ENCODE data around the gene FRAS1. TPM values are rescaled to one million over a fixed set of nuclear protein-coding genes. Genes with fewer than 3 reads are reported as not detected.

The FRAS1 gene
- total and polyA plus RNA-seq, 2 of the 8 experiments (the other 6 are each of a cell fraction or from before 2014, with no cell fraction given) = 38.5 to 109 TPM

GRCh38 chr4:78047366-78047765 lies 9.8 kb upstream of the FRAS1 start:
- Histone ChIP-seq H4K91ac (replicated peaks; ENCODE audit: insufficient read length, low read length) (no peak overlapping the region), H2BK5ac (ENCODE audit: low read depth, low read length) (no peak overlapping the region), H2AFZ (ENCODE audit: low read length) (no peak overlapping the region), H3K9ac (replicated peaks in 1 of 4; ENCODE audit: extremely low read depth in 1 of 4, low read depth in 3 of 4, low read length in 3 of 4) (no peak overlapping the region), H3K36me3 (ENCODE audit: control insufficient read depth in 2 of 4, insufficient read depth in 4 of 4, low read length in 3 of 4) (no peaks in the 10 kb centered on the region), H3K18ac (ENCODE audit: extremely low read depth, low read length) (no peak overlapping the region), H3K79me1 (ENCODE audit: low read depth, low read length) (no peaks in the 10 kb centered on the region), H3K4me2 (ENCODE audit: insufficient read depth in 1 of 2, low read depth in 2 of 2, low read length in 2 of 2) (no peak overlapping the region), H4K20me1 (replicated peaks in 1 of 2; ENCODE audit: control insufficient read depth in 1 of 2, insufficient read depth in 2 of 2, low read length in 2 of 2) (no peaks in the 10 kb centered on the region), H3K4ac (replicated peaks; ENCODE audit: insufficient read length, low read depth, low read length) (no peak overlapping the region), H3K23me2 (ENCODE audit: low read depth, low read length) (no peaks in the 10 kb centered on the region; the same call in 1 of the 2 replicates), H3K27ac (ENCODE audit: low read depth, low read length) (no peak overlapping the region), H4K8ac (ENCODE audit: extremely low read depth, insufficient read depth, low read length) (no peak overlapping the region), H2AK5ac (ENCODE audit: low read depth, low read length) (no peak overlapping the region), H2BK20ac (ENCODE audit: low read length) (no peak overlapping the region), H3K79me2 (ENCODE audit: control insufficient read depth in 1 of 2, insufficient read depth in 2 of 2, low read length in 2 of 2) (no peaks in the 10 kb centered on the region), H3K4me1 (replicated peaks in 1 of 4; ENCODE audit: control insufficient read depth in 3 of 4, insufficient read depth in 4 of 4, low read length in 3 of 4) (no peaks in the 10 kb centered on the region), H4K5ac (ENCODE audit: insufficient read length, low read depth, low read length) (no peak overlapping the region), H2BK120ac (replicated peaks; ENCODE audit: low read depth, low read length) (no peak overlapping the region), H2BK15ac (ENCODE audit: low read length) (no peak overlapping the region), H2BK12ac (ENCODE audit: low read depth, low read length) (no peak overlapping the region), H3K27me3 (replicated peaks in 1 of 4; ENCODE audit: control insufficient read depth in 3 of 4, extremely low read depth in 1 of 4, insufficient read depth in 3 of 4, low read length in 3 of 4) (no peaks in the 10 kb centered on the region), H3K56ac (replicated peaks; ENCODE audit: insufficient read length, low read depth, low read length) (no peak overlapping the region), H3K23ac (ENCODE audit: insufficient read length) (no peak overlapping the region), H3K9me3 (ENCODE audit: insufficient read depth in 2 of 2, low read depth in 1 of 2, low read length in 1 of 2) (no peaks in the 10 kb centered on the region), H3K14ac (ENCODE audit: insufficient read length) (no peak overlapping the region), H3K4me3 (ENCODE audit: extremely low read depth in 1 of 4, insufficient read depth in 2 of 4, low read depth in 3 of 4, low read length in 4 of 4) (no peak overlapping the region)
- no peak for FAIRE-seq
- CTCF ChIA-PET (ENCODE audit: partially characterized antibody) = interaction anchor here (1.0 to 3.2 kb wide), 2 partner anchors 12 to 53 kb away, joined by 3 to 15 read pairs; no protein-coding TSS in a partner anchor
- no peak for DNase-seq (ENCODE audit: low read depth in 1 of 2, low spot score in 2 of 2)
- whole genome bisulfite sequencing, 2 experiments (ENCODE audit: extremely low coverage in 1 of 2, insufficient coverage in 1 of 2, insufficient read length in 1 of 2, insufficient replicate concordance in 2 of 2, low coverage in 1 of 2, low lambda C conversion rate in 2 of 2, missing lambda C conversion rate in 1 of 2) = 83% methylated on average over 3 of the region's 3 CpGs; no CpG with 5 or more reads in 1 of the 2 experiments
- POLR2A ChIA-PET (ENCODE audit: partially characterized antibody) = interaction anchor here (5.7 kb wide), 1 partner anchor 9 kb away, joined by 44 read pairs; the partner anchor contains the start of gene FRAS1
- TF ChIP-seq GABPA (IDR thresholded peaks at IDR 0.05; ENCODE audit: borderline replicate concordance, insufficient read depth, low read length) = no peak
- TF ChIP-seq MAX (IDR thresholded peaks at IDR 0.05) = no peak
- no peak for TF ChIP-seq YY1 (IDR thresholded peaks at IDR 0.05; ENCODE audit: low read depth, low read length)
- no peak for TF ChIP-seq POLR2AphosphoS5 (IDR thresholded peaks at IDR 0.05; ENCODE audit: low read depth, low read length)
- no peak for TF ChIP-seq KDM5A (IDR thresholded peaks at IDR 0.05; ENCODE audit: low read length)
- TF ChIP-seq RAD21 (IDR thresholded peaks at IDR 0.05 in 1 of 2, conservative IDR thresholded peaks at IDR 0.05 in 1 of 2; ENCODE audit: low read depth in 2 of 2, low read length in 2 of 2) = no peak
- TF ChIP-seq MAFK (IDR thresholded peaks at IDR 0.05; ENCODE audit: low read depth, low read length) = no peak
- no peak for TF ChIP-seq BCL11A (IDR thresholded peaks at IDR 0.05; ENCODE audit: low read depth in 2 of 2, low read length in 2 of 2)
- TF ChIP-seq TCF12 (IDR thresholded peaks at IDR 0.05; ENCODE audit: low read depth, low read length) = no peak
- no peak for TF ChIP-seq CBX5 (IDR thresholded peaks at IDR 0.05; ENCODE audit: low read depth, low read length)
- no peak for TF ChIP-seq EGR1 (IDR thresholded peaks at IDR 0.05; ENCODE audit: borderline replicate concordance, low read depth, low read length)

All from H1 (cell line).